Neural progenitor cell (in vitro differentiated cells): ENCODE measurements around the gene BEST3.

Experiments used
- EZH2 ChIP-seq: fragments of 200-600 bp; sonication (generic); IDR thresholded peaks from 2 replicates; pipeline ENCODE4 v1.6.1; 2017; ENCODE audit warnings: antibody characterized with exemption, mild to moderate bottlenecking, moderate library complexity
- EZH2phosphoT487 ChIP-seq: fragments of 200-600 bp; sonication (generic); IDR thresholded peaks from 2 replicates; pipeline ENCODE4 v1.6.1; 2017; ENCODE audit warnings: antibody characterized with exemption
- TF ChIP-seq, protein P1 (sequence below): fragments of 200-600 bp; sonication (generic); IDR thresholded peaks from 2 replicates; pipeline ENCODE4 v1.5.1; 2017; ENCODE audit warnings: antibody characterized with exemption, mild to moderate bottlenecking

DNA sequence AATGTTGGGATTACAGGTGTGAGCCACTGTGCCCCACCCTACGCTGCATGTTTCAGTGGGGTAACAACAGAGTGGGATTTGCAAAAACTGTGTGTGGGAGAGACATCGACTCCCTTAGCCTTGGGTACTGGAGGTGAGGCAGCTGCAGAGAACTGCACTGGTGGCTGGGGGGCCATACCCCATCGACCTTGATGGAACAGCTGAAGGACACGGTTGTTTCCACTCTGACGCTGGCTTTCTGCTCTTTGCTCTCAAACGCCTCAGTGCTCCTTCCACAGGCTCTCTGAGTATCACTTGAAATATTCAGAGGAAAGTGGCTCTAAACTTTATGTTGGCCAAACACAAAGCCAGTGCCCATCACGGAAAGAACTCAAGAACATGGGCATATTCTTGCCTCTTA lies 57.6 kb downstream of the BEST3 start:
- TF ChIP-seq, protein P1, sequence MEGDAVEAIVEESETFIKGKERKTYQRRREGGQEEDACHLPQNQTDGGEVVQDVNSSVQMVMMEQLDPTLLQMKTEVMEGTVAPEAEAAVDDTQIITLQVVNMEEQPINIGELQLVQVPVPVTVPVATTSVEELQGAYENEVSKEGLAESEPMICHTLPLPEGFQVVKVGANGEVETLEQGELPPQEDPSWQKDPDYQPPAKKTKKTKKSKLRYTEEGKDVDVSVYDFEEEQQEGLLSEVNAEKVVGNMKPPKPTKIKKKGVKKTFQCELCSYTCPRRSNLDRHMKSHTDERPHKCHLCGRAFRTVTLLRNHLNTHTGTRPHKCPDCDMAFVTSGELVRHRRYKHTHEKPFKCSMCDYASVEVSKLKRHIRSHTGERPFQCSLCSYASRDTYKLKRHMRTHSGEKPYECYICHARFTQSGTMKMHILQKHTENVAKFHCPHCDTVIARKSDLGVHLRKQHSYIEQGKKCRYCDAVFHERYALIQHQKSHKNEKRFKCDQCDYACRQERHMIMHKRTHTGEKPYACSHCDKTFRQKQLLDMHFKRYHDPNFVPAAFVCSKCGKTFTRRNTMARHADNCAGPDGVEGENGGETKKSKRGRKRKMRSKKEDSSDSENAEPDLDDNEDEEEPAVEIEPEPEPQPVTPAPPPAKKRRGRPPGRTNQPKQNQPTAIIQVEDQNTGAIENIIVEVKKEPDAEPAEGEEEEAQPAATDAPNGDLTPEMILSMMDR: no peak
- no peak for TF ChIP-seq EZH2
- TF ChIP-seq EZH2phosphoT487: no peak
